HUES64 (cell line): ENCODE measurements around the gene DOK1.

ENCODE experiments used
- H3K27ac ChIP-seq: 2 replicates; pipeline ENCODE4 v1.7.0; 2013; ENCODE audit warnings: low read depth, low read length, inconsistent platforms
- H3K27me3 ChIP-seq: 2 replicates; pipeline ENCODE4 v1.6.1; 2013; ENCODE audit warnings: mild to moderate bottlenecking, low read length; ENCODE audit not compliant: insufficient read depth
- H3K36me3 ChIP-seq: 2 replicates; pipeline ENCODE4 v1.6.1; 2013; ENCODE audit warnings: mild to moderate bottlenecking, low read length; ENCODE audit not compliant: insufficient read depth
- H3K4me1 ChIP-seq: 2 replicates; pipeline ENCODE4 v1.6.1; 2013; ENCODE audit warnings: mild to moderate bottlenecking, low read length, moderate library complexity; ENCODE audit not compliant: insufficient read depth
- H3K4me3 ChIP-seq: 2 replicates; pipeline ENCODE4 v1.5.1; 2013; ENCODE audit warnings: mild to moderate bottlenecking, low read length, moderate library complexity
- H3K9ac ChIP-seq: 2 replicates; pipeline ENCODE4 v1.6.1; 2013; ENCODE audit warnings: mild to moderate bottlenecking, low read depth, low read length
- H3K9me3 ChIP-seq: 2 replicates; pipeline ENCODE4 v1.6.1; 2013; ENCODE audit warnings: low read depth, low read length; ENCODE audit not compliant: insufficient read depth
- WGBS: fragments of 150-250, 120-280 bp; methylation state at CpG from one replicate; pipeline ENCODE4 v1.1.7; 2013; ENCODE audit warnings: missing lambda C conversion rate; 5-methylcytosine and 5-hydroxymethylcytosine counted together

Gene DOK1

GRCh38 chr2:74527741-74528140, 26.8 kb upstream of the DOK1 start:
- Histone ChIP-seq H3K36me3 (peaks cover 38% of the 10 kb centered on the region), H3K27me3 (peaks cover 6% of the 10 kb centered on the region; the same call in 1 of the 2 replicates), H3K4me1 (peaks cover 4% of the 10 kb centered on the region; the same call in 1 of the 2 replicates), H3K9me3 (no peaks in the 10 kb centered on the region), H3K4me3 (no peak overlapping the region; the same call in 1 of the 2 replicates), H3K27ac (no peak overlapping the region), H3K9ac (no peak overlapping the region)
- WGBS, result 98% methylated on average over 9 of the region's 9 CpGs

GRCh38 chr2:74528600-74529356, 25.7 kb upstream of the DOK1 start:
- Histone ChIP-seq H3K36me3 (peaks cover 49% of the 10 kb centered on the region), H3K9ac (peak overlapping the region; percentile 93), H3K4me1 (peaks cover 4% of the 10 kb centered on the region; the same call in 1 of the 2 replicates), H3K27ac (peak overlapping the region; percentile 83), H3K9me3 (no peaks in the 10 kb centered on the region), H3K4me3 (peak overlapping the region; percentile 90), H3K27me3 (no peaks in the 10 kb centered on the region)
- 17% methylated on average over 27 of the region's 29 CpGs for WGBS

GRCh38 chr2:74529357-74530238, 24.9 kb upstream of the DOK1 start, which contains the start of the genes AUP1 and HTRA2:
Gene AUP1 (minus strand): TSS chr2:74529706. CDS start chr2:74529629, 77 bp downstream.
Gene HTRA2 (plus strand): TSS chr2:74529933. CDS start chr2:74530007, 74 bp downstream.
- Histone ChIP-seq H3K4me1 (peaks cover 4% of the 10 kb centered on the region; the same call in 1 of the 2 replicates), H3K9me3 (no peaks in the 10 kb centered on the region), H3K36me3 (peaks cover 51% of the 10 kb centered on the region), H3K27ac (peak within 1 kb of the TSS; percentile 83), H3K4me3 (peak within 1 kb of the TSS; percentile 90), H3K9ac (peak within 1 kb of the TSS; percentile 93), H3K27me3 (no peaks in the 10 kb centered on the region)
- WGBS, result under 1% methylated on average over 87 of the region's 87 CpGs

- Histone ChIP-seq H3K4me3 (peak overlapping the region; percentile 90), H3K27ac (0 out of 2 replicates have a peak overlapping the region, but pooled peaks have one; percentile 41), H3K4me1 (peaks cover 4% of the 10 kb centered on the region; the same call in 1 of the 2 replicates), H3K9ac (peak overlapping the region; percentile 80), H3K9me3 (no peaks in the 10 kb centered on the region), H3K27me3 (no peaks in the 10 kb centered on the region), H3K36me3 (peaks cover 51% of the 10 kb centered on the region)
- 10% methylated on average over 54 of the region's 54 CpGs for WGBS
Measured at GRCh38 chr2:74530239-74531187, 24.0 kb upstream of the DOK1 start.

GRCh38 chr2:74531666-74532065, 22.9 kb upstream of the DOK1 start:
- H3K9ac ChIP-seq, result no peak overlapping the region
- no peak overlapping the region for H3K4me3 ChIP-seq
- no peaks in the 10 kb centered on the region for H3K9me3 ChIP-seq
- H3K27me3 ChIP-seq, result no peaks in the 10 kb centered on the region
- H3K4me1 ChIP-seq, result peaks cover 4% of the 10 kb centered on the region; the same call in 1 of the 2 replicates
- 86% methylated on average over 7 of the region's 7 CpGs for WGBS
- H3K36me3 ChIP-seq, result peaks cover 46% of the 10 kb centered on the region
- no peak overlapping the region for H3K27ac ChIP-seq

GRCh38 chr2:74532222-74532621, 22.3 kb upstream of the DOK1 start:
- H3K27ac ChIP-seq, result no peak overlapping the region
- H3K36me3 ChIP-seq, result peaks cover 40% of the 10 kb centered on the region
- H3K9ac ChIP-seq, result no peak overlapping the region
- H3K4me3 ChIP-seq, result no peak overlapping the region
- H3K4me1 ChIP-seq, result peaks cover 4% of the 10 kb centered on the region; the same call in 1 of the 2 replicates
- no peaks in the 10 kb centered on the region for H3K9me3 ChIP-seq
- no peaks in the 10 kb centered on the region for H3K27me3 ChIP-seq

- Histone ChIP-seq H3K27ac (no peak overlapping the region), H3K9ac (no peak overlapping the region), H3K27me3 (no peaks in the 10 kb centered on the region), H3K36me3 (peaks cover 30% of the 10 kb centered on the region), H3K4me1 (peaks cover 3% of the 10 kb centered on the region; the same call in 1 of the 2 replicates), H3K4me3 (no peak overlapping the region), H3K9me3 (no peaks in the 10 kb centered on the region)
- WGBS, result 89% methylated on average over 4 of the region's 4 CpGs
Measured at GRCh38 chr2:74533464-74533863, 21.1 kb upstream of the DOK1 start.

- no peaks in the 10 kb centered on the region for H3K9me3 ChIP-seq
- H3K27ac ChIP-seq, result no peak overlapping the region
- no peak overlapping the region for H3K9ac ChIP-seq
Measured at GRCh38 chr2:74534411-74534810, 20.1 kb upstream of the DOK1 start.

GRCh38 chr2:74535440-74535965, 19.0 kb upstream of the DOK1 start:
- H3K27ac ChIP-seq, result no peak overlapping the region
- 95% methylated on average over 10 of the region's 10 CpGs for WGBS
- H3K27me3 ChIP-seq, result no peaks in the 10 kb centered on the region
- no peak overlapping the region for H3K4me3 ChIP-seq
- H3K36me3 ChIP-seq, result peaks cover 32% of the 10 kb centered on the region
- H3K9me3 ChIP-seq, result no peaks in the 10 kb centered on the region
- H3K9ac ChIP-seq, result no peak overlapping the region
- 0 out of 2 replicates have a peak, but pooled peaks cover 4% of the 10 kb centered on the region for H3K4me1 ChIP-seq

More at GRCh38 chr2:74534411-74534810, 20.1 kb upstream of the DOK1 start:
- 95% methylated on average over 12 of the region's 12 CpGs for WGBS
- H3K4me3 ChIP-seq, result no peak overlapping the region
- H3K4me1 ChIP-seq, result 0 out of 2 replicates have a peak, but pooled peaks cover 4% of the 10 kb centered on the region
- no peaks in the 10 kb centered on the region for H3K27me3 ChIP-seq
- peaks cover 30% of the 10 kb centered on the region for H3K36me3 ChIP-seq
